Gastrocnemius medialis (tissue), 4 donors: Measurements from ENCODE around the gene CBX6.

Source experiments
- POLR2A ChIP-seq, 2 donors: fragments of 450-650 bp; IDR thresholded peaks; one replicate each; pipeline ENCODE4 v1.6.1; 2017; ENCODE audit warnings: antibody characterized with exemption in 2 of 2, mild to moderate bottlenecking in 2 of 2, moderate library complexity in 2 of 2
- TF ChIP-seq, protein P1 (sequence below), 5 experiments: fragments of 450-650 bp in 3 of 5; fragments of 200-600 bp in 2 of 5; sonication (generic) in 2 of 5; IDR thresholded peaks in 4 of 5; conservative IDR thresholded peaks in 1 of 5; 1 replicate in 4 of 5; 2 replicates in 1 of 5; pipeline ENCODE4 v1.5.1; 2016 to 2019; ENCODE audit warnings: antibody characterized with exemption in 5 of 5, mild to moderate bottlenecking in 3 of 5, moderate library complexity in 3 of 5

DNA sequence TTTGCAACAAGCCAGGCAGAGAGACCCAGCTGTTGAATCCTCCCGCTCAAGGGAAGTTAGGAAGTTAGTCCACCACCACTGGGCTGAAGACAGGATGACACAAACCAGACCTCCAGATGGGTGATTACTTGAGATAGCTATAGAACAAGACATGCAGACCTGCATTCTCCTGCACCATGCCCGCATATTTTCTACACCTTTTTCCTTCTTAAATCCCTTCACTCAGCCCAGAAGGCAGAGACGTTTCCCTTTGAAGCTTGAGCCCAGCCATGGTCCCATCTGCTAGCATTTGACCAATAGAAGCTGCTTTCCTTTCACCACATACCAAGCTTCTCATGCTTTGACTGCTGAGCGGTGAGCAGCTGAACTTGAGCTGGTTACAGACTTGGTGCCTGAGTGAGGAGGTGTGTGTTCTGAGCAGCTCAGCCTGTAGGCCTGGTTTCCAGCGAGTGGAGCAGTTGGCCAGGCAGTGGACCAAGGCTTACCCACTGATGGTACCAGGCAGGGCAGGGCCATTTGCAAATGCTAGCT, 29.2 kb upstream of the CBX6 start:
- TF ChIP-seq, protein P1, sequence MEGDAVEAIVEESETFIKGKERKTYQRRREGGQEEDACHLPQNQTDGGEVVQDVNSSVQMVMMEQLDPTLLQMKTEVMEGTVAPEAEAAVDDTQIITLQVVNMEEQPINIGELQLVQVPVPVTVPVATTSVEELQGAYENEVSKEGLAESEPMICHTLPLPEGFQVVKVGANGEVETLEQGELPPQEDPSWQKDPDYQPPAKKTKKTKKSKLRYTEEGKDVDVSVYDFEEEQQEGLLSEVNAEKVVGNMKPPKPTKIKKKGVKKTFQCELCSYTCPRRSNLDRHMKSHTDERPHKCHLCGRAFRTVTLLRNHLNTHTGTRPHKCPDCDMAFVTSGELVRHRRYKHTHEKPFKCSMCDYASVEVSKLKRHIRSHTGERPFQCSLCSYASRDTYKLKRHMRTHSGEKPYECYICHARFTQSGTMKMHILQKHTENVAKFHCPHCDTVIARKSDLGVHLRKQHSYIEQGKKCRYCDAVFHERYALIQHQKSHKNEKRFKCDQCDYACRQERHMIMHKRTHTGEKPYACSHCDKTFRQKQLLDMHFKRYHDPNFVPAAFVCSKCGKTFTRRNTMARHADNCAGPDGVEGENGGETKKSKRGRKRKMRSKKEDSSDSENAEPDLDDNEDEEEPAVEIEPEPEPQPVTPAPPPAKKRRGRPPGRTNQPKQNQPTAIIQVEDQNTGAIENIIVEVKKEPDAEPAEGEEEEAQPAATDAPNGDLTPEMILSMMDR (IDR thresholded peaks at IDR 0.05 in 4 of 5, conservative IDR thresholded peaks at IDR 0.05 in 1 of 5): no peak
- no peak for TF ChIP-seq POLR2A (IDR thresholded peaks at IDR 0.05)
